Measurements from ENCODE around the gene PRC1.
A peak's percentile ranks its signal among the peaks of the same experiment; 100 is the strongest.
"Not testable (repeated sequence)": the region's sequence is repeated elsewhere in the genome, so short reads cannot be mapped to it uniquely, and the experiment has no call there.

PRC1 gene

DNA sequence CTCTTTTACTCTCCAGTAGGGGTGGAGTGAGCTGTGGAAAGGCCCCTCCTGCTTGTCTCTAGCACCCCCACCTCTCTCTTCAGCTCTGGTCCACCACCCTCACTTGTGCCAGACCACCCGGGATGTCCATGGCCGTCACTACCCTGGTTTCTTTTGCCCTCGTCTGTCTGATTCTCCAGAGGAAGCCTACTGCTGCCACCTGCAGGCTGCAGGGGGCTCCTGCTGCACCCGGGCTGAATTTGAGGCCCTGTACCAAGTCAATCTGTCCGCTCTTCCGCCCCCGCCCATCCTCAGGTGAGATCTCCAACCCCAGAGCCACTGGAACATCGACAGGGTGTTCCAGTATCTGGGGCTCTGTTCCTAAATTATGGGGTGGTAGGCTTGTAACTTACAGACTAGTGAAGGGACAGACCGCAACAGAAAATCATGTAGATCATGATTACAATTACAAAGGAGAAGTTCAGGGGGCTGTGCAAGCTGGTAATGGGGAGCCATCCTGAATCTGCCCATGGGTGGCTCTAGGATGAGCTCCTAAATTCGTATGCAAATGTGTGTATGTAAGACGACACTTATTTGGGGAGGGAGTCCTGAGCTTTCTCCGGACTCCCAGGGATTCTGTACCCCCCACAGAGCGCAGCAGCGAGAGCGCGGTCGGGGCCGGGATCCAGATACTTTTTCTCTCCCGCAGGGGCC is 59.9 kb downstream of the PRC1 start:
- no peaks in the 10 kb centered on the region for H3K27me3 Mint-ChIP-seq
- H3K9me3 Mint-ChIP-seq: no peaks in the 10 kb centered on the region
- DNase-seq (ENCODE audit: low spot score in 2 of 2): peak; percentile 68 to 70

DNA sequence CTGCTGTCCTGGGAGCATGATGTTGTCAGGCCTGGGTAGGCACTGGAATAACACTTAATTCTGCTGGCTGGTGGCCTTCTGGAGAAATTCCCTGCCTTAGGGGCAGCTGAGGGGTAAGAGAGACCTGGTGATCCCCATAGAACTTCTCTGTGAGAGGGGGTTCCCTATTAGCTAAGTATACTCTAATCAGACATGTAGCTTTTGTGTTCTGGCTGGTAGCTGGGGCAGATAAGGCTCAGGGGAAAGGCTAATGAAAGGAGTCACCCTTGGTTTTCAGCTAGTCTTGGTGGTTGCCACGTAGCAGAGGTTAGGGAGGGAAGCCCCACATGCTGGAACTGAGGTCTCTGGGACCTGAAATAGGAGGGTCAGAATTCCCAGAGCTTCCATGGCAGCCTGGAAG is 61.0 kb downstream of the PRC1 start:
- H3K27ac Mint-ChIP-seq (ENCODE audit: low read depth): no peak overlapping the region
- peaks cover 10% of the 10 kb centered on the region for H3K36me3 Mint-ChIP-seq (ENCODE audit: insufficient read depth)
- peaks cover 56% of the 10 kb centered on the region for H3K4me1 Mint-ChIP-seq
- ATAC-seq (replicated peaks; ENCODE audit: extremely low read depth, poor library complexity, severe bottlenecking): no peak
- no peak for DNase-seq (ENCODE audit: low spot score in 2 of 2)
- no peaks in the 10 kb centered on the region for H3K27me3 Mint-ChIP-seq
- H3K4me3 Mint-ChIP-seq: peak overlapping the region; percentile 34
- H3K9me3 Mint-ChIP-seq: no peaks in the 10 kb centered on the region

More for the DNA sequence above, 59.9 kb downstream of the PRC1 start:
- Mint-ChIP-seq H3K36me3 (ENCODE audit: insufficient read depth) (peaks cover 16% of the 10 kb centered on the region), H3K4me3 (peak overlapping the region; percentile 81), H3K4me1 (peaks cover 53% of the 10 kb centered on the region), H3K27ac (ENCODE audit: low read depth) (peak overlapping the region; percentile 74)
- peak; percentile 45 for ATAC-seq (replicated peaks; ENCODE audit: extremely low read depth, poor library complexity, severe bottlenecking)

DNA sequence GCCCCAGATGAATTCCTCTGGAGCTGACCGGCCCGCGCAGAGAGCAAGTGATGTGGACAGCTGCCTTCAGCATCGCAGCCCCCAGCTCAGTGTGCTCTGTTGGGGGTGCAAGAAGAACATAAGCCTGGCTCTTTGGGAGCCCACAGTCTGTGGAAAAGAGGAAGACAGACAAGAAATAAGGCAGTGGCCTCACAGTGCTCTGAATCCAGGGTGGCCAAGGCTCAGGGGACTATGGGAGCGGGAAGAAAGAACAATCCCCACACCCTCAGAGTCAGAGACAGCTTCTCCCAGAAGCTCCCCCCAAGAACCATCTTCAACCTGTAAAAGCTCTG is 61.7 kb downstream of the PRC1 start:
- no peak for DNase-seq (ENCODE audit: low spot score in 2 of 2)
- no peaks in the 10 kb centered on the region for H3K27me3 Mint-ChIP-seq
- H3K4me1 Mint-ChIP-seq: peaks cover 56% of the 10 kb centered on the region
- H3K9me3 Mint-ChIP-seq: no peaks in the 10 kb centered on the region
- H3K4me3 Mint-ChIP-seq: peak overlapping the region; percentile 91
- peak overlapping the region; percentile 70 for H3K27ac Mint-ChIP-seq (ENCODE audit: low read depth)
- no peak for ATAC-seq (replicated peaks; ENCODE audit: extremely low read depth, poor library complexity, severe bottlenecking)
- H3K36me3 Mint-ChIP-seq (ENCODE audit: insufficient read depth): peaks cover 7% of the 10 kb centered on the region

DNA sequence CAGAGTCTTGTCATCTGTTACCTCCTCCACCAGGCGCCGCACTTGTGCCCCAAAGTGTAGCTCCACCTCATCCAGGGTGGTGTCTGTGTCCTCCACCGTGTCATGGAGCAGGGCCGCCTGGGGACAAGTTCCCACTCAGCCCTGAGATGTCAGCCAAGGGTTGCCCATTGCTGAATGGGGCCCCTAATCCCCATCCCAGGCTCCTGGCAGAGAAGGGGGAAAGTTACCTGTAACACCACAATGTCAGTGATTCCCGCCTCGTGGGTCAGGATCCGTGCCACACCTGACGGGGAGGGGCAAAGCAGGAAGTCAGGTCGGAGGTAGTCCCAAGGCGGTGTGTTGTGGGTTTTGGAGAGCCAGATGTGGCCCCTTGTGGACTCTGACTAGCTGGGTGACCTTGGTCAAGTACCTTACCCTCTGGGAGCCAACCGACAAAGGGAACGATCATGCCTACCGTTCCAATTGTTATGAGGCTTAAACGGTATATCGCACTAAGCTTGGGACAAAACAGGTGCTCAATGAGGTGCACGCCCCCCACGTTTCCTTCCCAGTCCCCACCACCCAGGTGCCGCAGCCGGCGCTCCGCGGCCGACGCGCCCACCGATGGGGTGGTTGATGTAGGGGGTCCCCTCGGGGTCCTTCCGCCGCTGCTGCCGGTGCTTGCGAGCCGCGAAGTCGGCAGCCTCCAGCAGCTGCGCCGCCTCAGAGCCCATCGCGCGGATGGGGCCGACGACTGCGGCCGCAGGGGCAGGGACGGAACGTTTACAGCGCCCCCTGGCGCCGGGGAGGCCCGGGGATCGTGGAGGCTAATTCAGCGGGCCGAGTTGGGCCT is 62.3 kb downstream of the PRC1 start, which contains the start of gene HDDC3:
Gene HDDC3 (minus strand): TSS at position 722 of the 832 bp plus-strand sequence. CDS start 9 bp downstream, at position 713.
- Mint-ChIP-seq H3K4me3 (peak within 1 kb of the TSS; percentile 91), H3K9me3 (no peaks in the 10 kb centered on the region), H3K4me1 (peaks cover 56% of the 10 kb centered on the region), H3K27me3 (no peaks in the 10 kb centered on the region), H3K27ac (ENCODE audit: low read depth) (peak within 1 kb of the TSS; percentile 85), H3K36me3 (ENCODE audit: insufficient read depth) (peaks cover 7% of the 10 kb centered on the region)
- DNase-seq (ENCODE audit: low spot score in 2 of 2) (peak; percentile 78 to 91), ATAC-seq (replicated peaks; ENCODE audit: extremely low read depth, poor library complexity, severe bottlenecking) (peak; percentile 66)

DNA sequence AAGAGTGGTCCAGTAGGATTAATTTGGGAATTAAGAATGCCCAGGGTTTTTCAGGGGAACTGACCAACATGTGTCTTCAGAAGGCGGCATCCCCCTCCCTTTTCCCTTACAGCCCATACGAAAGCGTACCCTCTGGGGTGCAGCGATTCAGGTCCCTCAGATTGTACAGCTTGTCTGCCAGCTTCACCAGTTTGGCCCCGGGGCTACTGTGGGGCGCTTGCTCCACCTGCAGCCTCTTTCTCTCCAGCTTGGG is 62.8 kb downstream of the PRC1 start:
- ATAC-seq (replicated peaks; ENCODE audit: extremely low read depth, poor library complexity, severe bottlenecking) (no peak), DNase-seq (ENCODE audit: low spot score in 2 of 2) (no peak)
- H3K27me3 Mint-ChIP-seq: no peaks in the 10 kb centered on the region
- peak overlapping the region; percentile 91 for H3K4me3 Mint-ChIP-seq
- peaks cover 7% of the 10 kb centered on the region for H3K36me3 Mint-ChIP-seq (ENCODE audit: insufficient read depth)
- H3K4me1 Mint-ChIP-seq: peaks cover 50% of the 10 kb centered on the region
- H3K27ac Mint-ChIP-seq (ENCODE audit: low read depth): peak overlapping the region; percentile 85
- no peaks in the 10 kb centered on the region for H3K9me3 Mint-ChIP-seq

DNA sequence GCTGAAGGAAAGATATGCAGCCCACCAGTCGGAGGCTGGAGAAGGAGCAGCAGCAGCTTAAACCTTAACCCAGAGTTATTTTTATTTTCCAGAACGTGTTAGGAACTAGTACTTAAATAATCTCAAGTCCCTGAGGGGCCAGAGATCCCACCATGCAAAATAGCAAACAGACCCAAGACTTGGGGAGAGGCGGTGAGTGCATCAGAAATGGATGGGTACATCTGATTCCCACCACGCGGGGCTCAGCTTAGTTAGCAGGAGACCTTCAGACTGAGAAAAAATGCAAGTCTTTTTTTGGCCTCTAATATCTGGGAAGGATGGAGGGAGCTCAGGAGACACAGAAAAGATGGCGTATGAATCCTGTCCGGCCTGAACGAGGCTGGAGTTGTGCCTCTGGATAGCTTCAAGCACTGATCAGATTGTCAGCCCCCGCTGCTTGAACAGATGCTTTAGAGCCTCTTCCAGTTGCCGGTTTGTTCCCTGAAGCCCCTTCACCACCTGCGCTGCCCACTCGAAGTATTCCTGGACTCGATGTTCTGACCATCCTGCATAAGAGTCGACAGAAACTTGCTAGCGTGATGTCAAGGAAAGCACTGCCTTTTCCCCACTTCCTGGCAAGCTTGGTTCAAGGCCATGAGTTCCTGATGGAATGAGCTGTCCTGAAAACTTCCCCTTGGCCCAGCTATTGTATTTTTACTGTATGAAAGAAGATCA is 63.3 kb downstream of the PRC1 start:
- peak overlapping the region; percentile 93 for H3K27ac Mint-ChIP-seq (ENCODE audit: low read depth)

DNA sequence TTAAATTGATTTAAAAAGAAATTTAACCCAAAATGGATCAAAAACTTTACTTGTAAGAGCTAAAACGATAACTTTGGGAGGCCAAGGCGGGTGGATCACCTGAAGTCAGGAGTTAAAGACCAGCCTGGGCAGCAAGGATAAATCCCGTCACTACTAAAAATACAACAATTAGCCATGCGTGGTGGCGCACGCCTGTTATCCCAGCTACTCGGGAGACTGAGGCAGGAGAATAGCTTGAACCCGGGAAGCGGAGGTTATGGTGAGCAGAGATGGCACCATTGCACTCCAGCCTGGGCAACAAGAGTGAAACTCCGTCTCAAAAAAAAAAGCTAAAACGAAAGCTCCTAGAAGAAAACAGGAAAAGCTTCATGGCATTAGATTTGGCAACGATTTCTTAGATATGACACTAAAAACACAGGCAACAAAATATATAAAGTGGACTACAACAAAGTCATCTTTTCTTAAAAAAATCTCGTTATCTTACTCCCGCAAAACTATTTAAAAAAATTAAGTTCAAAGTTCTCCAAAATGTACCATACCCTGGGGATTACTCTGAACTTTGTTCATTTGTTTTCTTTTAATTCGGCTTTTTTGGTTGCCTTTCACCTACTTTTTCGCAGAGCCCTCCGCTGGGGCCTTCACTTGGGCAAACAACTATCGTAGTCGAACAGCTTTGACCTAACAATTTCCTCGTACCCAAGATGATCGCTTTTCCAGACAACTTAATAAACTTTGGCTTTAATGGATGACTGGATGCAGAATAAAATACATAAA is 64.9 kb downstream of the PRC1 start:
- H3K4me1 Mint-ChIP-seq: peaks cover 35% of the 10 kb centered on the region
- H3K9me3 Mint-ChIP-seq: no peaks in the 10 kb centered on the region
- peak overlapping the region; percentile 91 for H3K4me3 Mint-ChIP-seq
- H3K27me3 Mint-ChIP-seq: no peaks in the 10 kb centered on the region
- H3K27ac Mint-ChIP-seq (ENCODE audit: low read depth): peak overlapping the region; percentile 93
- peaks cover 6% of the 10 kb centered on the region for H3K36me3 Mint-ChIP-seq (ENCODE audit: insufficient read depth)
- no peak for ATAC-seq (replicated peaks; ENCODE audit: extremely low read depth, poor library complexity, severe bottlenecking)
- DNase-seq (ENCODE audit: low spot score in 2 of 2): no peak

More for the DNA sequence above, 63.3 kb downstream of the PRC1 start:
- DNase-seq (ENCODE audit: low spot score in 2 of 2) (no peak), ATAC-seq (replicated peaks; ENCODE audit: extremely low read depth, poor library complexity, severe bottlenecking) (no peak)
- no peaks in the 10 kb centered on the region for H3K9me3 Mint-ChIP-seq
- peaks cover 7% of the 10 kb centered on the region for H3K36me3 Mint-ChIP-seq (ENCODE audit: insufficient read depth)
- peak overlapping the region; percentile 91 for H3K4me3 Mint-ChIP-seq
- H3K27me3 Mint-ChIP-seq: no peaks in the 10 kb centered on the region
- peaks cover 46% of the 10 kb centered on the region for H3K4me1 Mint-ChIP-seq

DNA sequence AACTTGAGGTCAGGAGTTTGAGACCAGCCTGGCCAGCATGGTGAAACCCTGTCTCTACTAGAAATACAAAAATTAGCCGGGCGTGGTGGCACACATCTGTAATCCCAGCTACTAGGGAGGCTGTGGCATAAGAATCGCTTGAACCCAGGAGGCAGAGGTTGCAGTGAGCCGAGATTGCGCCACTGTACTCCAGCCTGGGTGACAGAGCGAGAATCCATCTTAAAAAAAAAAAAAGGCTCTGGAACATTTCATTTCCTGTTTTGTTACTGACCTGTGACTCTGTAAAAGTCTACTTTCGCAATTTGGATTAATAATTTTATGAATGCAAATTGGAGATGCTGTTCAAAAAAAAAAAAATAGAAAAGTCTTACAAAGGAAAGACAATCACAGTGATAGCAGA is 66.2 kb downstream of the PRC1 start:
- not testable (repeated sequence) for ATAC-seq (replicated peaks; ENCODE audit: extremely low read depth, poor library complexity, severe bottlenecking); H3K36me3 Mint-ChIP-seq (ENCODE audit: insufficient read depth); DNase-seq (ENCODE audit: low spot score in 2 of 2); H3K27ac Mint-ChIP-seq (ENCODE audit: low read depth); H3K9me3 Mint-ChIP-seq; H3K27me3 Mint-ChIP-seq
- H3K4me1 Mint-ChIP-seq: peaks cover 30% of the 10 kb centered on the region
- peak overlapping the region; percentile 56 for H3K4me3 Mint-ChIP-seq

DNA sequence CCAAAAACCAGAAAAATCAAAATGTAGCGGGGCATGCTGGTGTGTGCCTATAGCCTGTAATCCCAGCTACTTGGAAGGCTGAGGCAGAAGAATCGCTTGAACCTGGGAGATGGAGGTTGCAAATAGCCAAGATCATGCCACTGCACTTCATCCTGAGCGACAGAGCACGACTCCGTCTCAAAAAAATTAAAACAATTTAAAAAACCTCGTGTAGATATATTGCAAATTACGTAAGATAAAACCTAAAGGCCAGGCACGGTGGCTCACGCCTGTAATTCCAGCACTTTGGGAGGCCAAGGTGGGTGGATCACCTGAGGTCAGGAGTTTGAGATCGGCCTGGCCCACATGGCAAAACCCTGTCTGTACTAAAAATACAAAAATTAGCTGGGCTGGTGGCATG is 67.6 kb downstream of the PRC1 start:
- not testable (repeated sequence) for H3K36me3 Mint-ChIP-seq (ENCODE audit: insufficient read depth); ATAC-seq (replicated peaks; ENCODE audit: extremely low read depth, poor library complexity, severe bottlenecking); H3K27me3 Mint-ChIP-seq; H3K27ac Mint-ChIP-seq (ENCODE audit: low read depth); DNase-seq (ENCODE audit: low spot score in 2 of 2); H3K9me3 Mint-ChIP-seq; H3K4me3 Mint-ChIP-seq
- peaks cover 22% of the 10 kb centered on the region for H3K4me1 Mint-ChIP-seq

DNA sequence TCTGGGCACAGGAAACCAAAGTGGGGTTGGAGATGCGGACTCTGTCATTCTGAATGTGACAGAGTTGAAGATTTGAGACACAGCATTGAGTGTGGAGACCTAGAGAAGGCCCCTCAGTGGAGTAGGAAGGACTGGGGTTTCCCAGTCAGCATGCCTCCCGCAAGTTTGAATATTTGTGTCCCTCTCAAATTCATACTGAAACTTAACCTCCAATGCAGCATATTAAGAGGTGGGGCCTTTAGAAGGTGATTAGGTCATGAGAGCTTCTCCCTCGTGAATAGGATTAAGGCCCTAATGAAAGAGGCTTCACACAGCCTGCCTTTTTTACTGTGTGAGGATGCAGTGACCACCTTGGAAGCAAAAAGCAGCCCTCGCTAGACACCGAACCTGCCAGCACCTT is 70.0 kb downstream of the PRC1 start:
- Mint-ChIP-seq H3K27ac (ENCODE audit: low read depth) (no peak overlapping the region), H3K4me3 (no peak overlapping the region)

DNA sequence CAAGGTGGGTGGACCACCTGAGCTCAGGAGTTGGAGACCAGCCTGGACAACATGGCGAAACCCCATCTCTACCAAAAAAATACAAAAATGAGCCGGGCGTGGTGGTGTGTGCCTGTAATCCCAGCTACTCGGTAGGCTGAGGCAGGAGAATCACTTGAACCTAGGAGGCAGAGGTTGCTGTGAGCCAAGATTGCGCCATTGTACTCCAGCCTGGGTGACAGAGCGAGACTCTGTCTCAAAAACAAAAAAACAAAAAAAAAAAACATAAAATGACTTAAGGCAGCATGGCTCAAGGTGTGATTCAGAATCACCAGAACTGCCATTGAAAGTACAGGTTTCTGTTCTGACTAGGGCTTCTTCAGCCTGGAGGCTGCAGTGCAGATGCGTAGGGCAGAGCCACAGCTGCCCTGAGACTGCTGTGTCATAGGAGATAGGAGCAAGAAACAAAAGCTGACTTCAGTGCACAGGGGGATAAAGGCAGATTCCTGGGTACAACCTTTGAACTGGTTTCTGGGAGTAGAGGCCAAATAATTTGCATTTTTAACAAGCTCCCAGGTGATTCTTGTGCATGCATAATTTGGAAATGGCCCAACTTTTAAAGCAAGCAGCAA is 71.5 kb downstream of the PRC1 start:
- H3K4me1 Mint-ChIP-seq; H3K27me3 Mint-ChIP-seq; ATAC-seq (replicated peaks; ENCODE audit: extremely low read depth, poor library complexity, severe bottlenecking); DNase-seq (ENCODE audit: low spot score in 2 of 2); H3K4me3 Mint-ChIP-seq; H3K9me3 Mint-ChIP-seq; H3K27ac Mint-ChIP-seq (ENCODE audit: low read depth): not testable (repeated sequence)
- peaks cover 11% of the 10 kb centered on the region for H3K36me3 Mint-ChIP-seq (ENCODE audit: insufficient read depth)

More for the DNA sequence above, 70.0 kb downstream of the PRC1 start:
- H3K36me3 Mint-ChIP-seq (ENCODE audit: insufficient read depth): peaks cover 7% of the 10 kb centered on the region
- H3K27me3 Mint-ChIP-seq: no peaks in the 10 kb centered on the region
- H3K9me3 Mint-ChIP-seq: no peaks in the 10 kb centered on the region
- peaks cover 2% of the 10 kb centered on the region for H3K4me1 Mint-ChIP-seq
- DNase-seq (ENCODE audit: low spot score in 2 of 2) (no peak), ATAC-seq (replicated peaks; ENCODE audit: extremely low read depth, poor library complexity, severe bottlenecking) (no peak)

DNA sequence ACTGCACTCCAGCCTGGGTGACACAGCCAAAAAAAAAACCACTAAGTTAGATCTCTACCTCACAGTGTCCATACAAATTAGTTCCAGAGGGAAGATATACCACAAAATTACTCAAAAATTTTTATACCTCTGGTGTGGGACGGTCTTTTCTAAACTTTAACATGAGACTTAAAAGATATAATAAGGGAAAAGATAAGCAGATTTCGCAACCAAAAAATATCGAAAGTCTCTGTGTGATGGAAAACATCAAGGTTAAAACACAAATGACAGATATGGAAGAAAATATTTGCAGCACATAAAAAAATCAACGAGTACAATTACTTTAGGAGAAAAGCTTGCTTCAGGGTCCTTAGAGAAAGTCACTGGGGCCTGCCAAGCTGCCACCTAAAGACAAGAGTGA is 72.4 kb downstream of the PRC1 start:
- H3K27me3 Mint-ChIP-seq: no peaks in the 10 kb centered on the region
- DNase-seq (ENCODE audit: low spot score in 2 of 2): no peak
- H3K4me1 Mint-ChIP-seq: peaks cover 4% of the 10 kb centered on the region
- no peak for ATAC-seq (replicated peaks; ENCODE audit: extremely low read depth, poor library complexity, severe bottlenecking)
- H3K9me3 Mint-ChIP-seq: no peaks in the 10 kb centered on the region
- no peak overlapping the region for H3K27ac Mint-ChIP-seq (ENCODE audit: low read depth)
- peaks cover 16% of the 10 kb centered on the region for H3K36me3 Mint-ChIP-seq (ENCODE audit: insufficient read depth)
- no peak overlapping the region for H3K4me3 Mint-ChIP-seq

Measured in central memory CD8-positive, alpha-beta T cell (primary cell).